Measurements from ENCODE around the gene LRRC8D. TPM values are rescaled to one million over a fixed set of nuclear protein-coding genes. Genes with fewer than 3 reads are reported as not detected.

The LRRC8D gene
- total and polyA plus RNA-seq, 2 experiments from 2014 or later = 23.6 to 48.8 TPM

DNA sequence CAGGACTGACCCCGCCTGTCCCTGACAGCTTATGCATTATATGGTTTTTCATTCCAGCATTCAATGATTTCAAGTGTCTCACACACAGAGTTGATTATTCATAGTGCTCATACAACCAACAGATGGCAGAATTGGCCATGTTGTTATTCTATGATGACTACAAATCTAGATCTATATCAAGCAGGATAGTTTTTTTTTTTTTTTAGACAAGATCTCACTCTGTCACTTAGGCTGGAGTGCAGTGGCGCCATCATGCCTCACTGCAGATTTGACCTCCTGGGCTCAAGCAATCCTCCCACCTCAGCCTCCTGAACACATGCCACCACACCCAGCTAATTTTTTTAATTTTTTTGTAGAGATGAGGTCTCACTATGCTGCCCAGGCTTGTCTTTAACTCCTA lies 40.1 kb upstream of the LRRC8D start:
- TF ChIP-seq JUNB (IDR thresholded peaks at IDR 0.05; ENCODE audit: unreplicated experiment) = no peak
- TF ChIP-seq, protein P1, sequence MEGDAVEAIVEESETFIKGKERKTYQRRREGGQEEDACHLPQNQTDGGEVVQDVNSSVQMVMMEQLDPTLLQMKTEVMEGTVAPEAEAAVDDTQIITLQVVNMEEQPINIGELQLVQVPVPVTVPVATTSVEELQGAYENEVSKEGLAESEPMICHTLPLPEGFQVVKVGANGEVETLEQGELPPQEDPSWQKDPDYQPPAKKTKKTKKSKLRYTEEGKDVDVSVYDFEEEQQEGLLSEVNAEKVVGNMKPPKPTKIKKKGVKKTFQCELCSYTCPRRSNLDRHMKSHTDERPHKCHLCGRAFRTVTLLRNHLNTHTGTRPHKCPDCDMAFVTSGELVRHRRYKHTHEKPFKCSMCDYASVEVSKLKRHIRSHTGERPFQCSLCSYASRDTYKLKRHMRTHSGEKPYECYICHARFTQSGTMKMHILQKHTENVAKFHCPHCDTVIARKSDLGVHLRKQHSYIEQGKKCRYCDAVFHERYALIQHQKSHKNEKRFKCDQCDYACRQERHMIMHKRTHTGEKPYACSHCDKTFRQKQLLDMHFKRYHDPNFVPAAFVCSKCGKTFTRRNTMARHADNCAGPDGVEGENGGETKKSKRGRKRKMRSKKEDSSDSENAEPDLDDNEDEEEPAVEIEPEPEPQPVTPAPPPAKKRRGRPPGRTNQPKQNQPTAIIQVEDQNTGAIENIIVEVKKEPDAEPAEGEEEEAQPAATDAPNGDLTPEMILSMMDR (conservative IDR thresholded peaks at IDR 0.05; ENCODE audit: low read depth in 2 of 2) = peak; percentile 26 to 50; a peak in 2 of 4 replicates
- no peak for TF ChIP-seq POLR2AphosphoS5 (IDR thresholded peaks at IDR 0.05; ENCODE audit: low read depth)
- no peak for TF ChIP-seq CREB1 (CRISPR knock-in tag; IDR thresholded peaks at IDR 0.05; ENCODE audit: low read depth)
- TF ChIP-seq, protein P2, sequence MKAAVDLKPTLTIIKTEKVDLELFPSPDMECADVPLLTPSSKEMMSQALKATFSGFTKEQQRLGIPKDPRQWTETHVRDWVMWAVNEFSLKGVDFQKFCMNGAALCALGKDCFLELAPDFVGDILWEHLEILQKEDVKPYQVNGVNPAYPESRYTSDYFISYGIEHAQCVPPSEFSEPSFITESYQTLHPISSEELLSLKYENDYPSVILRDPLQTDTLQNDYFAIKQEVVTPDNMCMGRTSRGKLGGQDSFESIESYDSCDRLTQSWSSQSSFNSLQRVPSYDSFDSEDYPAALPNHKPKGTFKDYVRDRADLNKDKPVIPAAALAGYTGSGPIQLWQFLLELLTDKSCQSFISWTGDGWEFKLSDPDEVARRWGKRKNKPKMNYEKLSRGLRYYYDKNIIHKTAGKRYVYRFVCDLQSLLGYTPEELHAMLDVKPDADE (IDR thresholded peaks at IDR 0.05) = no peak
- TF ChIP-seq ZNF331 (CRISPR knock-in tag; IDR thresholded peaks at IDR 0.05; ENCODE audit: low read depth) = no peak
- ATAC-seq = no peak

DNA sequence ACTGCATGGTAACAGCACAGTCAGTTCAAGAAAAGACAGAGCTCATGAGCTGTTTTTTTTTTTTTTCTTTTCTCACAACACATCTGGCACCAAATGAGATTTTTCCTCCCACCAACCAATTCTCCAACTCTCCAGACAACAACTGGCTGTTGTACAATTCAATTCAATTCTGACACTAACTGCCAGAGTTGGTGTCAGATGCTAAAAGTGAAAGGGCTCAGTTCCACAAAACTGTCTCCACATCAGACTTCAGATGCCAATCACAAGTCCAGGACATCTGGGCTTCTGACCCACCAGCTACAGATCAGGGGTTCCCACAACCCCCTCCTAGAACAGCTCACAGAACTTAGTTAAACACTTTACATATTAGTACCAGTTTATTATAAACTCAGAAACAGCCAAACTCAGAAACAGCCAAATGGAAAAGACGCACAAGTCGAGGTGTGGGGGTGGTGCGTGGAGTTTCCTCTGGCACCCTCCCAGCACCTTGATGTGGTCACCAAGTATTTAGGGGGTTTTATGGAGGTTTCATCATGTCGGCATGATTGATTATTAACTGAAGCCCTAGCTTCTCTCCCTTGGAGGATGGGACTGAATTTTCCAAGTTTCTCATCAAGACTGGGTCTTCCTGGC lies 39.2 kb upstream of the LRRC8D start:
- Histone ChIP-seq H3K4me1 (ENCODE audit: insufficient read depth) (no peaks in the 10 kb centered on the region), H3K4me3 (no peak overlapping the region), H2AFZ (peak overlapping the region; percentile 72), H3K36me3 (ENCODE audit: insufficient read depth) (no peaks in the 10 kb centered on the region), H3K9me2 (ENCODE audit: insufficient read depth) (no peaks in the 10 kb centered on the region), H4K20me1 (replicated peaks; ENCODE audit: insufficient read depth) (no peaks in the 10 kb centered on the region), H3K4me2 (no peak overlapping the region), H3F3A (replicated peaks; ENCODE audit: low read depth) (no peaks in the 10 kb centered on the region), H3K27ac (ENCODE audit: low read depth) (no peak overlapping the region), H3K27me3 (ENCODE audit: insufficient read depth) (no peaks in the 10 kb centered on the region), H3K79me2 (replicated peaks; ENCODE audit: insufficient read depth) (no peaks in the 10 kb centered on the region)
- no peak for DNase-seq (ENCODE audit: low spot score)
- ATAC-seq = no peak
- Mint-ChIP-seq H3K9me3 (no peaks in the 10 kb centered on the region; the same call in 2 of the 3 replicates), H3K27ac (no peak overlapping the region), H3K36me3 (ENCODE audit: low read depth) (no peaks in the 10 kb centered on the region), H3K4me3 (no peak overlapping the region), H3K27me3 (ENCODE audit: insufficient read depth, low read depth, poor library complexity) (no peaks in the 10 kb centered on the region), H3K4me1 (peaks cover 3% of the 10 kb centered on the region; the same call in 2 of the 3 replicates)
- TF ChIP-seq, protein P3, sequence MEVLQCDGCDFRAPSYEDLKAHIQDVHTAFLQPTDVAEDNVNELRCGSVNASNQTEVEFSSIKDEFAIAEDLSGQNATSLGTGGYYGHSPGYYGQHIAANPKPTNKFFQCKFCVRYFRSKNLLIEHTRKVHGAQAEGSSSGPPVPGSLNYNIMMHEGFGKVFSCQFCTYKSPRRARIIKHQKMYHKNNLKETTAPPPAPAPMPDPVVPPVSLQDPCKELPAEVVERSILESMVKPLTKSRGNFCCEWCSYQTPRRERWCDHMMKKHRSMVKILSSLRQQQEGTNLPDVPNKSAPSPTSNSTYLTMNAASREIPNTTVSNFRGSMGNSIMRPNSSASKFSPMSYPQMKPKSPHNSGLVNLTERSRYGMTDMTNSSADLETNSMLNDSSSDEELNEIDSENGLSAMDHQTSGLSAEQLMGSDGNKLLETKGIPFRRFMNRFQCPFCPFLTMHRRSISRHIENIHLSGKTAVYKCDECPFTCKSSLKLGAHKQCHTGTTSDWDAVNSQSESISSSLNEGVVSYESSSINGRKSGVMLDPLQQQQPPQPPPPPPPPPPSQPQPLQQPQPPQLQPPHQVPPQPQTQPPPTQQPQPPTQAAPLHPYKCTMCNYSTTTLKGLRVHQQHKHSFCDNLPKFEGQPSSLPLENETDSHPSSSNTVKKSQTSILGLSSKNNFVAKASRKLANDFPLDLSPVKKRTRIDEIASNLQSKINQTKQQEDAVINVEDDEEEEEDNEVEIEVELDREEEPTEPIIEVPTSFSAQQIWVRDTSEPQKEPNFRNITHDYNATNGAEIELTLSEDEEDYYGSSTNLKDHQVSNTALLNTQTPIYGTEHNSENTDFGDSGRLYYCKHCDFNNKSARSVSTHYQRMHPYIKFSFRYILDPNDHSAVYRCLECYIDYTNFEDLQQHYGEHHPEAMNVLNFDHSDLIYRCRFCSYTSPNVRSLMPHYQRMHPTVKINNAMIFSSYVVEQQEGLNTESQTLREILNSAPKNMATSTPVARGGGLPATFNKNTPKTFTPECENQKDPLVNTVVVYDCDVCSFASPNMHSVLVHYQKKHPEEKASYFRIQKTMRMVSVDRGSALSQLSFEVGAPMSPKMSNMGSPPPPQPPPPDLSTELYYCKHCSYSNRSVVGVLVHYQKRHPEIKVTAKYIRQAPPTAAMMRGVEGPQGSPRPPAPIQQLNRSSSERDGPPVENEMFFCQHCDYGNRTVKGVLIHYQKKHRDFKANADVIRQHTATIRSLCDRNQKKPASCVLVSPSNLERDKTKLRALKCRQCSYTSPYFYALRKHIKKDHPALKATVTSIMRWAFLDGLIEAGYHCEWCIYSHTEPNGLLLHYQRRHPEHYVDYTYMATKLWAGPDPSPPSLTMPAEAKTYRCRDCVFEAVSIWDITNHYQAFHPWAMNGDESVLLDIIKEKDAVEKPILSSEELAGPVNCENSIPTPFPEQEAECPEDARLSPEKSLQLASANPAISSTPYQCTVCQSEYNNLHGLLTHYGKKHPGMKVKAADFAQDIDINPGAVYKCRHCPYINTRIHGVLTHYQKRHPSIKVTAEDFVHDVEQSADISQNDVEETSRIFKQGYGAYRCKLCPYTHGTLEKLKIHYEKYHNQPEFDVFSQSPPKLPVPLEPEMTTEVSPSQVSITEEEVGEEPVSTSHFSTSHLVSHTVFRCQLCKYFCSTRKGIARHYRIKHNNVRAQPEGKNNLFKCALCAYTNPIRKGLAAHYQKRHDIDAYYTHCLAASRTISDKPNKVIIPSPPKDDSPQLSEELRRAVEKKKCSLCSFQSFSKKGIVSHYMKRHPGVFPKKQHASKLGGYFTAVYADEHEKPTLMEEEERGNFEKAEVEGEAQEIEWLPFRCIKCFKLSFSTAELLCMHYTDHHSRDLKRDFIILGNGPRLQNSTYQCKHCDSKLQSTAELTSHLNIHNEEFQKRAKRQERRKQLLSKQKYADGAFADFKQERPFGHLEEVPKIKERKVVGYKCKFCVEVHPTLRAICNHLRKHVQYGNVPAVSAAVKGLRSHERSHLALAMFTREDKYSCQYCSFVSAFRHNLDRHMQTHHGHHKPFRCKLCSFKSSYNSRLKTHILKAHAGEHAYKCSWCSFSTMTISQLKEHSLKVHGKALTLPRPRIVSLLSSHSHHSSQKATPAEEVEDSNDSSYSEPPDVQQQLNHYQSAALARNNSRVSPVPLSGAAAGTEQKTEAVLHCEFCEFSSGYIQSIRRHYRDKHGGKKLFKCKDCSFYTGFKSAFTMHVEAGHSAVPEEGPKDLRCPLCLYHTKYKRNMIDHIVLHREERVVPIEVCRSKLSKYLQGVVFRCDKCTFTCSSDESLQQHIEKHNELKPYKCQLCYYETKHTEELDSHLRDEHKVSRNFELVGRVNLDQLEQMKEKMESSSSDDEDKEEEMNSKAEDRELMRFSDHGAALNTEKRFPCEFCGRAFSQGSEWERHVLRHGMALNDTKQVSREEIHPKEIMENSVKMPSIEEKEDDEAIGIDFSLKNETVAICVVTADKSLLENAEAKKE (CRISPR knock-in tag; IDR thresholded peaks at IDR 0.05) = no peak
- TF ChIP-seq STAT1 (IDR thresholded peaks at IDR 0.05; ENCODE audit: unreplicated experiment) = no peak
- no peak for TF ChIP-seq ZNF114 (CRISPR knock-in tag; IDR thresholded peaks at IDR 0.05)
- TF ChIP-seq JUNB (IDR thresholded peaks at IDR 0.05; ENCODE audit: unreplicated experiment) = no peak
- no peak for TF ChIP-seq CREB1 (CRISPR knock-in tag; IDR thresholded peaks at IDR 0.05; ENCODE audit: low read depth)

More for the DNA sequence above, 40.1 kb upstream of the LRRC8D start:
- Mint-ChIP-seq H3K27ac (no peak overlapping the region), H3K36me3 (ENCODE audit: low read depth) (no peaks in the 10 kb centered on the region), H3K9me3 (no peaks in the 10 kb centered on the region; the same call in 2 of the 3 replicates), H3K27me3 (ENCODE audit: insufficient read depth, low read depth, poor library complexity) (no peaks in the 10 kb centered on the region), H3K4me1 (peaks cover 3% of the 10 kb centered on the region; the same call in 2 of the 3 replicates), H3K4me3 (no peak overlapping the region)
- no peaks in the 10 kb centered on the region for H3F3A ChIP-seq (replicated peaks; ENCODE audit: low read depth)
- no peak overlapping the region for H3K27ac ChIP-seq (ENCODE audit: low read depth)
- peak; percentile 32 for DNase-seq (ENCODE audit: low spot score)
- no peaks in the 10 kb centered on the region for H3K27me3 ChIP-seq (ENCODE audit: insufficient read depth)
- no peaks in the 10 kb centered on the region for H3K9me2 ChIP-seq (ENCODE audit: insufficient read depth)
- no peaks in the 10 kb centered on the region for H3K4me1 ChIP-seq (ENCODE audit: insufficient read depth)
- no peak overlapping the region for H3K4me3 ChIP-seq
- no peaks in the 10 kb centered on the region for H4K20me1 ChIP-seq (replicated peaks; ENCODE audit: insufficient read depth)
- H3K4me2 ChIP-seq = no peak overlapping the region
- no peaks in the 10 kb centered on the region for H3K79me2 ChIP-seq (replicated peaks; ENCODE audit: insufficient read depth)
- H3K36me3 ChIP-seq (ENCODE audit: insufficient read depth) = no peaks in the 10 kb centered on the region
- H2AFZ ChIP-seq = no peak overlapping the region
